ENCODE measurements around the gene TBXAS1. TPM values are rescaled to one million over a fixed set of nuclear protein-coding genes. Genes with fewer than 3 reads are reported as not detected.

The TBXAS1 gene
- total RNA-seq, 2 experiments from 2014 or later: 0.86 TPM; not detected in 1

DNA sequence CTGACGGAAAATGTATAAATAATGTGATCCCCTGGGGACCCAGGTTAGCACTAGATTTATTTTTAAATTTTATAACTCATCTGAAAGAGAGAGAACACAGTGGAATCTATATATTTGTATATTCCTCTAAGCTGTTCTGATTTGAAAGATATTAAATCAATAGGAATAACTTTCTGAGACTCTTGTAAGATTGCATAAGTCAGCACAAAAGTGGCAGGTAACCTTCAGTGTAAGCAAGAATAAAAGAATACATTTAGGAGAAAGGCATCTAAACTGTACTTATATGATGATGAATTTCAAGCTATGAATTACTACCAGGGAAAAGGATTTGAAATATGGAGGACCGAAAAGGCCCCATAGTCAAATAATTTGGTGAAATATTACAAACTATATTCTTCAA lies 112.8 kb downstream of the TBXAS1 start:
- H2AFZ ChIP-seq (ENCODE audit: low read length): no peak overlapping the region
- no peaks in the 10 kb centered on the region for H3K9me2 ChIP-seq (ENCODE audit: insufficient read depth, low read length)
- no peak for TF ChIP-seq EZH2phosphoT487 (IDR thresholded peaks at IDR 0.05; ENCODE audit: borderline replicate concordance, low read depth, low read length)
- peaks cover 6% of the 10 kb centered on the region; the same call in 1 of the 2 replicates for H3K9me3 ChIP-seq (ENCODE audit: low read length)
- H3K4me3 ChIP-seq (ENCODE audit: low read depth, low read length, poor library complexity, severe bottlenecking): no peak overlapping the region
- no TSS peak for BruUV-seq (replicated peaks)
- ChIA-PET CTCF (ENCODE audit: unreplicated experiment) (no interaction called here), POLR2A (interaction anchor here (0.7 kb wide), 1 partner anchor 19 kb away, joined by 3 read pairs; no protein-coding TSS in a partner anchor)
- H3K79me2 ChIP-seq (ENCODE audit: insufficient read depth, low read depth, low read length): no peaks in the 10 kb centered on the region
- H4K20me1 ChIP-seq (ENCODE audit: insufficient read depth, low read length): no peaks in the 10 kb centered on the region
- intact Hi-C loops (cut with micrococcal nuclease; ENCODE audit: unreplicated experiment): no loop called here
- no peaks in the 10 kb centered on the region for H3K36me3 ChIP-seq (ENCODE audit: insufficient read depth, low read length)
- peaks cover 9% of the 10 kb centered on the region for H3K4me1 ChIP-seq (ENCODE audit: insufficient read depth, low read length, poor library complexity, severe bottlenecking)
- DNase-seq (ENCODE audit: low spot score): no peak
- H3K4me2 ChIP-seq (ENCODE audit: low read length): no peak overlapping the region
- H3K27ac ChIP-seq (ENCODE audit: low read depth, low read length, poor library complexity, severe bottlenecking): no peak overlapping the region

DNA sequence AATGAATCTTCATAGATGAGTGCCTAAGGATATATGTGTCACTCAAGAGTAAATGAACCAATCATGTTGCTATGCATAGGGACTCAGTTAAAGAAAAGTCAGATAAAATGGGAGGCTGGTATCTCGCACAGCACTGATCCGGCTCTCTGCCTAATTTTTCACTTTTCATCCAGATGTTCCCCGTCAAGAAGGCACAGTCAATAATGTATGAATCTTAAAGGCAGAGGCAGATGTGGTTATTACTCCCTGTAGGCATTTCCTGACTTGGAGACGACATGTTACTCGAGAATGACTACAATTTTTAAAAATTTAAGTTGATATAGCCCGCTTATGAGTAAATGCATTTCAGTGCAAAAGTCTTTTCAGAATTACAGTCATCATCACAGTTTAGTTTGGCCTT lies 113.6 kb downstream of the TBXAS1 start:
- H3K9me3 ChIP-seq (ENCODE audit: low read length): peaks cover 6% of the 10 kb centered on the region; the same call in 1 of the 2 replicates
- no peaks in the 10 kb centered on the region for H3K36me3 ChIP-seq (ENCODE audit: insufficient read depth, low read length)
- no peak overlapping the region for H2AFZ ChIP-seq (ENCODE audit: low read length)
- no TSS peak for BruUV-seq (replicated peaks)
- ChIA-PET CTCF (ENCODE audit: unreplicated experiment) (no interaction called here), POLR2A (interaction anchor here (0.7 kb wide), 1 partner anchor 19 kb away, joined by 3 read pairs; no protein-coding TSS in a partner anchor)
- TF ChIP-seq EZH2phosphoT487 (IDR thresholded peaks at IDR 0.05; ENCODE audit: borderline replicate concordance, low read depth, low read length): no peak
- TF ChIP-seq, protein P1, sequence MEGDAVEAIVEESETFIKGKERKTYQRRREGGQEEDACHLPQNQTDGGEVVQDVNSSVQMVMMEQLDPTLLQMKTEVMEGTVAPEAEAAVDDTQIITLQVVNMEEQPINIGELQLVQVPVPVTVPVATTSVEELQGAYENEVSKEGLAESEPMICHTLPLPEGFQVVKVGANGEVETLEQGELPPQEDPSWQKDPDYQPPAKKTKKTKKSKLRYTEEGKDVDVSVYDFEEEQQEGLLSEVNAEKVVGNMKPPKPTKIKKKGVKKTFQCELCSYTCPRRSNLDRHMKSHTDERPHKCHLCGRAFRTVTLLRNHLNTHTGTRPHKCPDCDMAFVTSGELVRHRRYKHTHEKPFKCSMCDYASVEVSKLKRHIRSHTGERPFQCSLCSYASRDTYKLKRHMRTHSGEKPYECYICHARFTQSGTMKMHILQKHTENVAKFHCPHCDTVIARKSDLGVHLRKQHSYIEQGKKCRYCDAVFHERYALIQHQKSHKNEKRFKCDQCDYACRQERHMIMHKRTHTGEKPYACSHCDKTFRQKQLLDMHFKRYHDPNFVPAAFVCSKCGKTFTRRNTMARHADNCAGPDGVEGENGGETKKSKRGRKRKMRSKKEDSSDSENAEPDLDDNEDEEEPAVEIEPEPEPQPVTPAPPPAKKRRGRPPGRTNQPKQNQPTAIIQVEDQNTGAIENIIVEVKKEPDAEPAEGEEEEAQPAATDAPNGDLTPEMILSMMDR (conservative IDR thresholded peaks at IDR 0.05; ENCODE audit: low read length): no peak
- intact Hi-C loops (cut with micrococcal nuclease; ENCODE audit: unreplicated experiment): no loop called here
- peaks cover 6% of the 10 kb centered on the region for H3K4me1 ChIP-seq (ENCODE audit: insufficient read depth, low read length, poor library complexity, severe bottlenecking)
- DNase-seq (ENCODE audit: low spot score): no peak
- no peaks in the 10 kb centered on the region for H4K20me1 ChIP-seq (ENCODE audit: insufficient read depth, low read length)
- no peaks in the 10 kb centered on the region for H3K79me2 ChIP-seq (ENCODE audit: insufficient read depth, low read depth, low read length)
- no peak overlapping the region for H3K4me2 ChIP-seq (ENCODE audit: low read length)
- H3K4me3 ChIP-seq (ENCODE audit: low read depth, low read length, poor library complexity, severe bottlenecking): no peak overlapping the region
- no peak overlapping the region for H3K27ac ChIP-seq (ENCODE audit: low read depth, low read length, poor library complexity, severe bottlenecking)
- no peaks in the 10 kb centered on the region for H3K9me2 ChIP-seq (ENCODE audit: insufficient read depth, low read length)

DNA sequence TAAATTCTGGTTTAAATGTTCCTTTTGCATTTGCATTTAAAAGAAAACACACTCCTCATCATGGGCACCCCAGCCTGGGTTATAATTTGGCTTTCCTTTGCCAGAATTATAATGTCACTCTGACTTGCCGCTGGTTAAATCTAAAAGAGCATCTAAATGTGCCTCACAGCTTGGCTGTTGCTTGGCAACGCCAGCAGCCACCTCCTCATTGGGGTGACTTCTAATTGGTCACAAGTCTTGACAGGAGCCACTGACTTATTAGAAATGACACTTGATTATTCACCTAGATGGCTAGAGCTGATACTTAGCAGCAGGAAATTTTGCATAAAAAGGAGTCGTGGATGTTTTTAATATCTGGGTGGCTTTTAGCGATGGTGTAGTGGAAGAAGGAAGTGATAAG lies 114.3 kb downstream of the TBXAS1 start:
- DNase-seq (ENCODE audit: low spot score): no peak
- Histone ChIP-seq H3K9me3 (ENCODE audit: low read length) (peaks cover 6% of the 10 kb centered on the region; the same call in 1 of the 2 replicates), H3K27ac (ENCODE audit: low read depth, low read length, poor library complexity, severe bottlenecking) (no peak overlapping the region), H3K4me2 (ENCODE audit: low read length) (no peak overlapping the region), H3K79me2 (ENCODE audit: insufficient read depth, low read depth, low read length) (no peaks in the 10 kb centered on the region), H3K36me3 (ENCODE audit: insufficient read depth, low read length) (no peaks in the 10 kb centered on the region), H3K4me3 (ENCODE audit: low read depth, low read length, poor library complexity, severe bottlenecking) (no peak overlapping the region), H2AFZ (ENCODE audit: low read length) (no peak overlapping the region), H4K20me1 (ENCODE audit: insufficient read depth, low read length) (no peaks in the 10 kb centered on the region), H3K4me1 (ENCODE audit: insufficient read depth, low read length, poor library complexity, severe bottlenecking) (no peaks in the 10 kb centered on the region), H3K9me2 (ENCODE audit: insufficient read depth, low read length) (no peaks in the 10 kb centered on the region)
- BruUV-seq (replicated peaks): no TSS peak
- ChIA-PET POLR2A (interaction anchor here (1.1 kb wide), 1 partner anchor 26 kb away, joined by 3 read pairs; no protein-coding TSS in a partner anchor), CTCF (ENCODE audit: unreplicated experiment) (no interaction called here)
- intact Hi-C loops (cut with micrococcal nuclease; ENCODE audit: unreplicated experiment): no loop called here
- TF ChIP-seq EZH2phosphoT487 (IDR thresholded peaks at IDR 0.05; ENCODE audit: borderline replicate concordance, low read depth, low read length): no peak
- TF ChIP-seq, protein P1 (conservative IDR thresholded peaks at IDR 0.05; ENCODE audit: low read length): no peak
